H9 (cell line): Measurements from ENCODE around the gene QPRT. TPM values are rescaled to one million over a fixed set of nuclear protein-coding genes. Genes with fewer than 3 reads are reported as not detected.

Source experiments
- DNase-seq: peaks from one replicate; pipeline ENCODE4 v3.0.0-alpha.2; 2017
- H2AFZ ChIP-seq: one replicate; pipeline ENCODE4 v1.6.1; 2013; ENCODE audit warnings: mild to moderate bottlenecking, low read length, control low read depth, moderate library complexity
- H2AK5ac ChIP-seq: 2 replicates; pipeline ENCODE4 v1.6.1; 2013; ENCODE audit warnings: low read length, control low read depth, mixed read lengths; ENCODE audit not compliant: insufficient read length
- H2BK120ac ChIP-seq: one replicate; pipeline ENCODE4 v1.6.1; 2013; ENCODE audit warnings: low read depth, mild to moderate bottlenecking, low read length, control low read depth, inconsistent platforms; ENCODE audit not compliant: poor library complexity, severe bottlenecking
- H2BK12ac ChIP-seq: 2 replicates; pipeline ENCODE4 v1.6.1; 2013; ENCODE audit warnings: low read length, control low read depth, mixed read lengths, low read depth; ENCODE audit not compliant: insufficient read length
- H2BK15ac ChIP-seq: 2 replicates; pipeline ENCODE4 v1.6.1; 2013; ENCODE audit warnings: low read depth, low read length, control low read depth
- H2BK20ac ChIP-seq: one replicate; pipeline ENCODE4 v1.6.1; 2013; ENCODE audit warnings: low read depth, mild to moderate bottlenecking, low read length, control low read depth, inconsistent platforms; ENCODE audit not compliant: poor library complexity, severe bottlenecking
- H2BK5ac ChIP-seq: 2 replicates; pipeline ENCODE4 v1.6.1; 2013; ENCODE audit warnings: low read length, control low read depth, mixed read lengths; ENCODE audit not compliant: insufficient read length
- H3K14ac ChIP-seq: 2 replicates; pipeline ENCODE4 v1.6.1; 2013; ENCODE audit warnings: low read length, control low read depth; ENCODE audit not compliant: insufficient read depth
- H3K18ac ChIP-seq: 2 replicates; pipeline ENCODE4 v1.6.1; 2013; ENCODE audit warnings: low read depth, mild to moderate bottlenecking, mixed read lengths, low read length, control low read depth; ENCODE audit not compliant: insufficient read length
- H3K23ac ChIP-seq: 2 replicates; pipeline ENCODE4 v1.6.1; 2013; ENCODE audit warnings: low read length, control low read depth, mixed read lengths, low read depth; ENCODE audit not compliant: insufficient read length
- H3K23me2 ChIP-seq: 2 replicates; pipeline ENCODE4 v1.6.1; 2013; ENCODE audit warnings: low read depth, mild to moderate bottlenecking, mixed read lengths, low read length, control low read depth; ENCODE audit not compliant: insufficient read length, poor library complexity, severe bottlenecking
- H3K27ac ChIP-seq: 2 replicates; pipeline ENCODE4 v1.5.1; 2013; ENCODE audit warnings: low read length, control low read depth, mixed read lengths, low read depth; ENCODE audit not compliant: insufficient read length
- H3K27me3 ChIP-seq: 2 replicates; pipeline ENCODE4 v1.6.1; 2013; ENCODE audit warnings: low read length, control low read depth, inconsistent platforms; ENCODE audit not compliant: insufficient read depth
- H3K4ac ChIP-seq: 2 replicates; pipeline ENCODE4 v1.6.1; 2013; ENCODE audit warnings: low read depth, mild to moderate bottlenecking, control low read depth, inconsistent platforms, low read length, moderate library complexity
- H3K4me1 ChIP-seq: 2 replicates; pipeline ENCODE4 v1.6.1; 2013; ENCODE audit warnings: low read length, control low read depth, inconsistent platforms; ENCODE audit not compliant: insufficient read depth
- H3K4me2 ChIP-seq: 2 replicates; pipeline ENCODE4 v1.6.1; 2013; ENCODE audit warnings: low read length, control low read depth, mixed read lengths; ENCODE audit not compliant: insufficient read length, insufficient read depth
- H3K56ac ChIP-seq: 2 replicates; pipeline ENCODE4 v1.6.1; 2013; ENCODE audit warnings: low read depth, mild to moderate bottlenecking, mixed read lengths, low read length, control low read depth; ENCODE audit not compliant: insufficient read length
- H3K79me1 ChIP-seq: 2 replicates; pipeline ENCODE4 v1.6.1; 2013; ENCODE audit warnings: low read depth, mild to moderate bottlenecking, moderate library complexity, low read length, control low read depth, inconsistent platforms; ENCODE audit not compliant: insufficient read depth, poor library complexity, severe bottlenecking
- H3K79me2 ChIP-seq: 2 replicates; pipeline ENCODE4 v1.6.1; 2013; ENCODE audit warnings: low read length, control low read depth, inconsistent platforms; ENCODE audit not compliant: insufficient read depth
- H3K9ac ChIP-seq: 2 replicates; pipeline ENCODE4 v1.6.1; 2013; ENCODE audit warnings: low read length, control low read depth, mixed read lengths; ENCODE audit not compliant: insufficient read length; ENCODE audit errors: extremely low read depth
- H3K9me3 ChIP-seq: one replicate; pipeline ENCODE4 v1.6.1; 2013; ENCODE audit warnings: low read depth, low read length, inconsistent platforms; ENCODE audit not compliant: control insufficient read depth
- H3T11ph ChIP-seq: one replicate; pipeline ENCODE4 v1.6.1; 2013; ENCODE audit warnings: mild to moderate bottlenecking, low read length, control low read depth, inconsistent platforms
- H4K20me1 ChIP-seq: one replicate; pipeline ENCODE4 v1.6.1; 2013; ENCODE audit not compliant: control insufficient read depth, insufficient read length, insufficient read depth
- H4K5ac ChIP-seq: 2 replicates; pipeline ENCODE4 v1.6.1; 2013; ENCODE audit warnings: low read depth, mild to moderate bottlenecking, mixed read lengths, low read length, control low read depth; ENCODE audit not compliant: insufficient read length
- H4K8ac ChIP-seq: replicated peaks from 2 replicates; pipeline ENCODE4 v1.6.1; 2013; ENCODE audit warnings: low read length, control low read depth, mixed read lengths, low read depth; ENCODE audit not compliant: insufficient read length
- H4K91ac ChIP-seq: 2 replicates; pipeline ENCODE4 v1.6.1; 2013; ENCODE audit warnings: low read depth, mild to moderate bottlenecking, moderate library complexity, mixed read lengths, low read length, control low read depth; ENCODE audit not compliant: insufficient read length
- H3K27ac Mint-ChIP-seq, 3 experiments: 2 replicates in 2 of 3; 3 replicates in 1 of 3; pipeline ENCODE4 v1.8.0; 2020 to 2021; ENCODE audit warnings: mixed read lengths in 3 of 3, mild to moderate bottlenecking in 1 of 3, moderate library complexity in 1 of 3
- H3K27me3 Mint-ChIP-seq: 2 replicates; pipeline ENCODE4 v1.8.0; 2021; ENCODE audit warnings: low read depth, mild to moderate bottlenecking, moderate library complexity, mixed read lengths
- H3K36me3 Mint-ChIP-seq, 3 experiments: 2 replicates in 2 of 3; 3 replicates in 1 of 3; pipeline ENCODE4 v1.8.0; 2020 to 2021; ENCODE audit warnings: low read depth in 3 of 3, mixed read lengths in 3 of 3; ENCODE audit not compliant: insufficient read depth in 1 of 3
- H3K4me1 Mint-ChIP-seq, 2 experiments: 2 replicates each; pipeline ENCODE4 v1.8.0; 2020; ENCODE audit warnings: mixed read lengths in 2 of 2
- H3K4me3 Mint-ChIP-seq, 2 experiments: 2 replicates in 1 of 2; 3 replicates in 1 of 2; pipeline ENCODE4 v1.8.0; 2020 to 2021; ENCODE audit warnings: mild to moderate bottlenecking in 2 of 2, mixed read lengths in 2 of 2, moderate library complexity in 1 of 2
- H3K9me3 Mint-ChIP-seq, 2 experiments: 2 replicates in 1 of 2; 3 replicates in 1 of 2; pipeline ENCODE4 v1.8.0; 2020; ENCODE audit warnings: mild to moderate bottlenecking in 2 of 2, mixed read lengths in 2 of 2, moderate library complexity in 1 of 2
- WGBS: extraction: QIAGEN DNeasy Blood & Tissue Kit; methylation state at CpG from one replicate; pipeline ENCODE4 v1.1.7; 2013; ENCODE audit warnings: missing lambda C conversion rate, low lambda C conversion rate, mixed read lengths; ENCODE audit not compliant: insufficient read length; ENCODE audit errors: extremely low coverage; 5-methylcytosine and 5-hydroxymethylcytosine counted together
- total RNA-seq: library from RNA; stranded (reverse); gene quantifications from 2 replicates; pipeline ENCODE4 v1.2.1, GENCODE V29; 2021
- TF ChIP-seq, protein P1 (sequence below): fragments of 200-600 bp; sonication (generic); conservative IDR thresholded peaks from 3 replicates; pipeline ENCODE4 v1.8.0; 2021; ENCODE audit warnings: antibody characterized with exemption, mild to moderate bottlenecking

The QPRT gene
- total RNA-seq, 1 experiment from 2014 or later = 107 TPM

DNA sequence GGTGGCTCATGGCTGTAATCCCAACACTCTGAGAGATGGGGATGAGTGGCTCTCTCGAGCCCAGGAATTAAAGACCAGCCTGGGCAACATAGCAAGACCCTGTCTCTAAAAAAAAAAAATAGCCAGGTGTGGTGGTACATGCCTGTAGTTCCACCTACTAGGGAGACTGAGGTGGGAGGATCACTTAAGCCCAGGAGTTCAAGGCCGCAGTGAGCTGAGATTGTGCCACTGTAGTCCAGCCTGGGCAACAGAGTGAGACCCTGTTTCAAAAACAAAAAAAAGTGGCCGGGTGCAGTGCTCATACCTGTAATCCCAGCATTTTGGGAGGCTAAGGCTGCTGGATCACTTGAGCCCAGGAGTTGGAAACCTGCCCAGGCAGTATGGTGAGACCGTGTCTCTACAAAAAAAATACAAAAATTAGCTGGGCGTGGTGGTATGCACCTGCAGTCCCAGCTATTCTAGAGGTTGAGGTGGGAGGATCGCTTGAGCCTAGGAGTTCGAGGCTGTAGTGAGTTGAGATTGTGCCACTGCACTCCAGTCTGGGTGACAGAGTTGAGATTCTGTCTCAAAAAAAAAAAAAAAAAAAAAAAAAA is 63.8 kb downstream of the QPRT start:
- Histone ChIP-seq H3K23me2 (no peaks in the 10 kb centered on the region), H3T11ph (no peak overlapping the region), H3K79me1 (no peaks in the 10 kb centered on the region), H4K91ac (no peak overlapping the region), H2AFZ (no peak overlapping the region), H3K9ac (no peak overlapping the region), H4K5ac (no peak overlapping the region), H3K23ac (no peak overlapping the region), H3K4ac (no peak overlapping the region), H3K79me2 (no peaks in the 10 kb centered on the region), H3K4me2 (no peak overlapping the region), H2AK5ac (no peak overlapping the region), H3K9me3 (no peaks in the 10 kb centered on the region), H3K27ac (no peak overlapping the region), H4K8ac (no peak overlapping the region), H2BK15ac (no peak overlapping the region), H3K56ac (no peak overlapping the region), H3K14ac (no peak overlapping the region), H2BK5ac (no peak overlapping the region), H2BK20ac (no peak overlapping the region), H3K27me3 (no peaks in the 10 kb centered on the region), H2BK120ac (no peak overlapping the region), H3K18ac (no peak overlapping the region), H4K20me1 (no peaks in the 10 kb centered on the region), H2BK12ac (no peak overlapping the region), H3K4me1 (no peaks in the 10 kb centered on the region)
- no CpG with 5 or more reads among the region's 7 CpGs for WGBS
- H3K27me3 Mint-ChIP-seq = no peaks in the 10 kb centered on the region
- no peak for DNase-seq
- TF ChIP-seq, protein P1, sequence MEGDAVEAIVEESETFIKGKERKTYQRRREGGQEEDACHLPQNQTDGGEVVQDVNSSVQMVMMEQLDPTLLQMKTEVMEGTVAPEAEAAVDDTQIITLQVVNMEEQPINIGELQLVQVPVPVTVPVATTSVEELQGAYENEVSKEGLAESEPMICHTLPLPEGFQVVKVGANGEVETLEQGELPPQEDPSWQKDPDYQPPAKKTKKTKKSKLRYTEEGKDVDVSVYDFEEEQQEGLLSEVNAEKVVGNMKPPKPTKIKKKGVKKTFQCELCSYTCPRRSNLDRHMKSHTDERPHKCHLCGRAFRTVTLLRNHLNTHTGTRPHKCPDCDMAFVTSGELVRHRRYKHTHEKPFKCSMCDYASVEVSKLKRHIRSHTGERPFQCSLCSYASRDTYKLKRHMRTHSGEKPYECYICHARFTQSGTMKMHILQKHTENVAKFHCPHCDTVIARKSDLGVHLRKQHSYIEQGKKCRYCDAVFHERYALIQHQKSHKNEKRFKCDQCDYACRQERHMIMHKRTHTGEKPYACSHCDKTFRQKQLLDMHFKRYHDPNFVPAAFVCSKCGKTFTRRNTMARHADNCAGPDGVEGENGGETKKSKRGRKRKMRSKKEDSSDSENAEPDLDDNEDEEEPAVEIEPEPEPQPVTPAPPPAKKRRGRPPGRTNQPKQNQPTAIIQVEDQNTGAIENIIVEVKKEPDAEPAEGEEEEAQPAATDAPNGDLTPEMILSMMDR = no peak
- peaks cover 0 to 16% of the 10 kb centered on the region in 2 experiments; a peak in 3 of 4 replicates for H3K4me1 Mint-ChIP-seq
- peaks cover 17 to 43% (median 40%) of the 10 kb centered on the region in 3 experiments for H3K36me3 Mint-ChIP-seq
- peaks cover 4 to 8% of the 10 kb centered on the region in 2 experiments; a peak in 4 of 5 replicates for H3K9me3 Mint-ChIP-seq
- no peak overlapping the region for H3K4me3 Mint-ChIP-seq
- no peak overlapping the region; a peak in 1 of 7 replicates for H3K27ac Mint-ChIP-seq
